H9 (cell line): ENCODE measurements around the gene PTPDC1. TPM values are rescaled to one million over a fixed set of nuclear protein-coding genes. Genes with fewer than 3 reads are reported as not detected.

Experiments
- DNase-seq: peaks from one replicate; pipeline ENCODE4 v3.0.0-alpha.2; 2017
- H2AFZ ChIP-seq: one replicate; pipeline ENCODE4 v1.6.1; 2013; ENCODE audit warnings: mild to moderate bottlenecking, low read length, control low read depth, moderate library complexity
- H2AK5ac ChIP-seq: 2 replicates; pipeline ENCODE4 v1.6.1; 2013; ENCODE audit warnings: low read length, control low read depth, mixed read lengths; ENCODE audit not compliant: insufficient read length
- H2BK120ac ChIP-seq: one replicate; pipeline ENCODE4 v1.6.1; 2013; ENCODE audit warnings: low read depth, mild to moderate bottlenecking, low read length, control low read depth, inconsistent platforms; ENCODE audit not compliant: poor library complexity, severe bottlenecking
- H2BK12ac ChIP-seq: 2 replicates; pipeline ENCODE4 v1.6.1; 2013; ENCODE audit warnings: low read length, control low read depth, mixed read lengths, low read depth; ENCODE audit not compliant: insufficient read length
- H2BK15ac ChIP-seq: 2 replicates; pipeline ENCODE4 v1.6.1; 2013; ENCODE audit warnings: low read depth, low read length, control low read depth
- H2BK20ac ChIP-seq: one replicate; pipeline ENCODE4 v1.6.1; 2013; ENCODE audit warnings: low read depth, mild to moderate bottlenecking, low read length, control low read depth, inconsistent platforms; ENCODE audit not compliant: poor library complexity, severe bottlenecking
- H2BK5ac ChIP-seq: 2 replicates; pipeline ENCODE4 v1.6.1; 2013; ENCODE audit warnings: low read length, control low read depth, mixed read lengths; ENCODE audit not compliant: insufficient read length
- H3K14ac ChIP-seq: 2 replicates; pipeline ENCODE4 v1.6.1; 2013; ENCODE audit warnings: low read length, control low read depth; ENCODE audit not compliant: insufficient read depth
- H3K18ac ChIP-seq: 2 replicates; pipeline ENCODE4 v1.6.1; 2013; ENCODE audit warnings: low read depth, mild to moderate bottlenecking, mixed read lengths, low read length, control low read depth; ENCODE audit not compliant: insufficient read length
- H3K23ac ChIP-seq: 2 replicates; pipeline ENCODE4 v1.6.1; 2013; ENCODE audit warnings: low read length, control low read depth, mixed read lengths, low read depth; ENCODE audit not compliant: insufficient read length
- H3K23me2 ChIP-seq: 2 replicates; pipeline ENCODE4 v1.6.1; 2013; ENCODE audit warnings: low read depth, mild to moderate bottlenecking, mixed read lengths, low read length, control low read depth; ENCODE audit not compliant: insufficient read length, poor library complexity, severe bottlenecking
- H3K27ac ChIP-seq: 2 replicates; pipeline ENCODE4 v1.5.1; 2013; ENCODE audit warnings: low read length, control low read depth, mixed read lengths, low read depth; ENCODE audit not compliant: insufficient read length
- H3K27me3 ChIP-seq: 2 replicates; pipeline ENCODE4 v1.6.1; 2013; ENCODE audit warnings: low read length, control low read depth, inconsistent platforms; ENCODE audit not compliant: insufficient read depth
- H3K4ac ChIP-seq: 2 replicates; pipeline ENCODE4 v1.6.1; 2013; ENCODE audit warnings: low read depth, mild to moderate bottlenecking, control low read depth, inconsistent platforms, low read length, moderate library complexity
- H3K4me1 ChIP-seq: 2 replicates; pipeline ENCODE4 v1.6.1; 2013; ENCODE audit warnings: low read length, control low read depth, inconsistent platforms; ENCODE audit not compliant: insufficient read depth
- H3K4me2 ChIP-seq: 2 replicates; pipeline ENCODE4 v1.6.1; 2013; ENCODE audit warnings: low read length, control low read depth, mixed read lengths; ENCODE audit not compliant: insufficient read length, insufficient read depth
- H3K56ac ChIP-seq: 2 replicates; pipeline ENCODE4 v1.6.1; 2013; ENCODE audit warnings: low read depth, mild to moderate bottlenecking, mixed read lengths, low read length, control low read depth; ENCODE audit not compliant: insufficient read length
- H3K79me1 ChIP-seq: 2 replicates; pipeline ENCODE4 v1.6.1; 2013; ENCODE audit warnings: low read depth, mild to moderate bottlenecking, moderate library complexity, low read length, control low read depth, inconsistent platforms; ENCODE audit not compliant: insufficient read depth, poor library complexity, severe bottlenecking
- H3K79me2 ChIP-seq: 2 replicates; pipeline ENCODE4 v1.6.1; 2013; ENCODE audit warnings: low read length, control low read depth, inconsistent platforms; ENCODE audit not compliant: insufficient read depth
- H3K9ac ChIP-seq: 2 replicates; pipeline ENCODE4 v1.6.1; 2013; ENCODE audit warnings: low read length, control low read depth, mixed read lengths; ENCODE audit not compliant: insufficient read length; ENCODE audit errors: extremely low read depth
- H3K9me3 ChIP-seq: one replicate; pipeline ENCODE4 v1.6.1; 2013; ENCODE audit warnings: low read depth, low read length, inconsistent platforms; ENCODE audit not compliant: control insufficient read depth
- H3T11ph ChIP-seq: one replicate; pipeline ENCODE4 v1.6.1; 2013; ENCODE audit warnings: mild to moderate bottlenecking, low read length, control low read depth, inconsistent platforms
- H4K20me1 ChIP-seq: one replicate; pipeline ENCODE4 v1.6.1; 2013; ENCODE audit not compliant: control insufficient read depth, insufficient read length, insufficient read depth
- H4K5ac ChIP-seq: 2 replicates; pipeline ENCODE4 v1.6.1; 2013; ENCODE audit warnings: low read depth, mild to moderate bottlenecking, mixed read lengths, low read length, control low read depth; ENCODE audit not compliant: insufficient read length
- H4K8ac ChIP-seq: replicated peaks from 2 replicates; pipeline ENCODE4 v1.6.1; 2013; ENCODE audit warnings: low read length, control low read depth, mixed read lengths, low read depth; ENCODE audit not compliant: insufficient read length
- H4K91ac ChIP-seq: 2 replicates; pipeline ENCODE4 v1.6.1; 2013; ENCODE audit warnings: low read depth, mild to moderate bottlenecking, moderate library complexity, mixed read lengths, low read length, control low read depth; ENCODE audit not compliant: insufficient read length
- H3K27ac Mint-ChIP-seq, 3 experiments: 2 replicates in 2 of 3; 3 replicates in 1 of 3; pipeline ENCODE4 v1.8.0; 2020 to 2021; ENCODE audit warnings: mixed read lengths in 3 of 3, mild to moderate bottlenecking in 1 of 3, moderate library complexity in 1 of 3
- H3K27me3 Mint-ChIP-seq: 2 replicates; pipeline ENCODE4 v1.8.0; 2021; ENCODE audit warnings: low read depth, mild to moderate bottlenecking, moderate library complexity, mixed read lengths
- H3K36me3 Mint-ChIP-seq, 3 experiments: 2 replicates in 2 of 3; 3 replicates in 1 of 3; pipeline ENCODE4 v1.8.0; 2020 to 2021; ENCODE audit warnings: low read depth in 3 of 3, mixed read lengths in 3 of 3; ENCODE audit not compliant: insufficient read depth in 1 of 3
- H3K4me1 Mint-ChIP-seq, 2 experiments: 2 replicates each; pipeline ENCODE4 v1.8.0; 2020; ENCODE audit warnings: mixed read lengths in 2 of 2
- H3K4me3 Mint-ChIP-seq, 2 experiments: 2 replicates in 1 of 2; 3 replicates in 1 of 2; pipeline ENCODE4 v1.8.0; 2020 to 2021; ENCODE audit warnings: mild to moderate bottlenecking in 2 of 2, mixed read lengths in 2 of 2, moderate library complexity in 1 of 2
- H3K9me3 Mint-ChIP-seq, 2 experiments: 2 replicates in 1 of 2; 3 replicates in 1 of 2; pipeline ENCODE4 v1.8.0; 2020; ENCODE audit warnings: mild to moderate bottlenecking in 2 of 2, mixed read lengths in 2 of 2, moderate library complexity in 1 of 2
- CTCF ChIP-seq: fragments of 200-600 bp; sonication (generic); conservative IDR thresholded peaks from 3 replicates; pipeline ENCODE4 v1.8.0; 2021; ENCODE audit warnings: antibody characterized with exemption, mild to moderate bottlenecking
- WGBS: extraction: QIAGEN DNeasy Blood & Tissue Kit; methylation state at CpG from one replicate; pipeline ENCODE4 v1.1.7; 2013; ENCODE audit warnings: missing lambda C conversion rate, low lambda C conversion rate, mixed read lengths; ENCODE audit not compliant: insufficient read length; ENCODE audit errors: extremely low coverage; 5-methylcytosine and 5-hydroxymethylcytosine counted together
- total RNA-seq: library from RNA; stranded (reverse); gene quantifications from 2 replicates; pipeline ENCODE4 v1.2.1, GENCODE V29; 2021

The PTPDC1 gene
- total RNA-seq, 1 experiment from 2014 or later, result 4.8 TPM

- Histone ChIP-seq H2BK12ac (no peak overlapping the region), H2AK5ac (no peak overlapping the region), H3K4me2 (no peak overlapping the region), H3K23ac (no peak overlapping the region), H4K5ac (no peak overlapping the region), H3K4ac (no peak overlapping the region), H2BK120ac (no peak overlapping the region), H3K14ac (no peak overlapping the region), H3K27me3 (no peaks in the 10 kb centered on the region), H3K18ac (no peak overlapping the region), H3T11ph (no peak overlapping the region), H2BK20ac (no peak overlapping the region), H4K91ac (no peak overlapping the region), H3K4me1 (0 out of 2 replicates have a peak, but pooled peaks cover 2% of the 10 kb centered on the region), H3K23me2 (no peaks in the 10 kb centered on the region), H3K27ac (no peak overlapping the region), H4K20me1 (no peaks in the 10 kb centered on the region), H3K9ac (no peak overlapping the region), H3K9me3 (no peaks in the 10 kb centered on the region), H2BK15ac (no peak overlapping the region), H2AFZ (no peak overlapping the region), H3K79me1 (no peaks in the 10 kb centered on the region), H2BK5ac (no peak overlapping the region), H3K56ac (no peak overlapping the region), H3K79me2 (no peaks in the 10 kb centered on the region), H4K8ac (no peak overlapping the region)
- DNase-seq, result no peak
- no peak for TF ChIP-seq CTCF
- H3K9me3 Mint-ChIP-seq, result no peaks in the 10 kb centered on the region
- no peaks in the 10 kb centered on the region for H3K27me3 Mint-ChIP-seq
- no peak overlapping the region for H3K4me3 Mint-ChIP-seq
- H3K27ac Mint-ChIP-seq, result no peak overlapping the region
- no peaks in the 10 kb centered on the region; a peak in 1 of 7 replicates for H3K36me3 Mint-ChIP-seq
- peaks cover 14 to 23% of the 10 kb centered on the region in 2 experiments for H3K4me1 Mint-ChIP-seq
- WGBS, result no CpG with 5 or more reads among the region's 2 CpGs
Observed at GRCh38 chr9:94080249-94080648, 4.0 kb upstream of the PTPDC1 start.
